ENCODE data around the gene TYSND1. TPM values are rescaled to one million over a fixed set of nuclear protein-coding genes. Genes with fewer than 3 reads are reported as not detected.

Gene TYSND1
- total RNA-seq, 1 experiment from 2014 or later = 13.6 TPM

DNA sequence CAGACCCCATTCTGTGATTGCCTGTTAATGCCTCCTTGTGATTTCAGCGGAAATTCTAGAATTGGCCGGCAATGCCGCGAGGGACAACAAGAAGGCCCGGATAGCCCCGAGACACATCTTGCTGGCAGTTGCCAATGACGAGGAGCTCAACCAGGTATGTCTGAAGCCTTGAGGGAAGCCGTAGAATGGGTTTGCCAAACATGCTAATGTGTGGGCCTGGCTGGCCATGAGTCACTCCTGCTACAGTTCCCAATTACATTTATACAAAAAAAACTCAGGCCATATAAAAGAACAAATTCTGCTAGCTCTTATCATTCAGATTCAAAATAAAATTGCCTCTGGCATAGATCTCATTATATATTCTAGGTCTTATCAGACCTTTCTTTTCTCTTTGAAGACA, 56.5 kb downstream of the TYSND1 start:
- ChIA-PET CTCF (interaction anchor here (1.3 kb wide), 1 partner anchor 26 kb away, joined by 3 read pairs; no protein-coding TSS in a partner anchor), RAD21 (ENCODE audit: low non-redundant PET in 1 of 2, low total read pairs in 2 of 2, uncharacterized antibody in 2 of 2, unreplicated experiment in 2 of 2) (no interaction called here), POLR2A (no interaction called here)
- Histone ChIP-seq H2AFZ (ENCODE audit: low read depth, low read length, poor library complexity, severe bottlenecking) (no peak overlapping the region), H3K4me3 (replicated peaks in 1 of 2; ENCODE audit: low read depth in 1 of 2, low read length in 2 of 2) (no peak overlapping the region), H3K9me3 (ENCODE audit: control insufficient read depth in 1 of 2, insufficient read depth in 1 of 2, low read depth in 1 of 2, low read length in 2 of 2) (no peaks in the 10 kb centered on the region), H3K27ac (ENCODE audit: low read depth, low read length) (no peak overlapping the region), H3K79me2 (ENCODE audit: insufficient read depth, low read length) (no peaks in the 10 kb centered on the region), H3K9ac (ENCODE audit: low read length) (no peak overlapping the region), H3K4me2 (ENCODE audit: low read length) (no peak overlapping the region), H3K9me2 (ENCODE audit: insufficient read depth) (no peaks in the 10 kb centered on the region), H3K4me1 (ENCODE audit: control insufficient read depth in 1 of 2, insufficient read depth in 2 of 2, low read length in 2 of 2) (no peaks in the 10 kb centered on the region), H3K36me3 (ENCODE audit: control insufficient read depth in 1 of 2, insufficient read depth in 2 of 2, low read length in 2 of 2) (peaks cover 7 to 18% of the 10 kb centered on the region in 2 experiments; a peak in 3 of 4 replicates), H4K20me1 (ENCODE audit: insufficient read depth) (no peaks in the 10 kb centered on the region), H3K27me3 (ENCODE audit: insufficient read depth, low read length) (no peaks in the 10 kb centered on the region)
- DNase-seq (ENCODE audit: low read depth, low spot score) (no peak), ATAC-seq (no peak)
- intact Hi-C loops (cut with micrococcal nuclease) = no loop called here
- no TSS peak for BruUV-seq (replicated peaks)
- TF ChIP-seq TCF7L2 (IDR thresholded peaks at IDR 0.05; ENCODE audit: borderline replicate concordance, extremely low read depth, insufficient read depth, insufficient read length) (no peak), JUND (IDR thresholded peaks at IDR 0.05) (no peak), SRF (IDR thresholded peaks at IDR 0.05; ENCODE audit: low read depth) (no peak), CBX3 (IDR thresholded peaks at IDR 0.05; ENCODE audit: low read depth) (no peak), EZH2 (IDR thresholded peaks at IDR 0.05) (no peak), POLR2A (IDR thresholded peaks at IDR 0.05; ENCODE audit: borderline replicate concordance, extremely low read depth, insufficient read depth, insufficient read length) (no peak), CTCF (IDR thresholded peaks at IDR 0.05 in 2 of 3, conservative IDR thresholded peaks at IDR 0.05 in 1 of 3; ENCODE audit: borderline replicate concordance in 1 of 3, insufficient read depth in 1 of 3, low read depth in 2 of 3, low read length in 2 of 3) (no peak)
- TF ChIP-seq, protein P1, sequence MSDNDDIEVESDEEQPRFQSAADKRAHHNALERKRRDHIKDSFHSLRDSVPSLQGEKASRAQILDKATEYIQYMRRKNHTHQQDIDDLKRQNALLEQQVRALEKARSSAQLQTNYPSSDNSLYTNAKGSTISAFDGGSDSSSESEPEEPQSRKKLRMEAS (IDR thresholded peaks at IDR 0.05) = no peak

DNA sequence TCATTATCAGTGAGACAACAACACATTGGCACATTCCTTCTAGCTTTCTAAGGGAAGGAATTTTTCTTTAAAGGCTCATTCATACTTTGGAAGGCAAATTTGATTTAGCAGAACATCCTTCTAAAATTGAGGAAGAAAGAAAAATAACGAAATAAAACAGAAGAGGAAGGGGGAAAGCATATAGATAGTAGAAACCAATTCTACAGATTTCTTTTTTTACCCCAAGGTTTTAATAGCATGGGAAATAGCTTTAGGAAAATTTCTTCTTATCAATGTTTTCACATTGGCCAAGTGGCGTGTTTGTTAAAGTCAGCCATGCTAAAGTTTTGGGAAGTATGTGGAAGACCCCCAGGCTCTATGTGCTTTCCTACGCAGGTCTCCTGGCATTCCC, 58.2 kb downstream of the TYSND1 start:
- RAD21 ChIA-PET (ENCODE audit: low non-redundant PET in 1 of 2, low total read pairs in 2 of 2, uncharacterized antibody in 2 of 2, unreplicated experiment in 2 of 2) = no interaction called here
- Histone ChIP-seq H3K4me3 (replicated peaks in 1 of 2; ENCODE audit: low read depth in 1 of 2, low read length in 2 of 2) (no peak overlapping the region), H3K9me3 (ENCODE audit: control insufficient read depth in 1 of 2, insufficient read depth in 1 of 2, low read depth in 1 of 2, low read length in 2 of 2) (no peaks in the 10 kb centered on the region), H3K27ac (ENCODE audit: low read depth, low read length) (no peak overlapping the region), H2AFZ (ENCODE audit: low read depth, low read length, poor library complexity, severe bottlenecking) (no peak overlapping the region), H3K4me2 (ENCODE audit: low read length) (no peak overlapping the region), H3K9me2 (ENCODE audit: insufficient read depth) (no peaks in the 10 kb centered on the region), H3K79me2 (ENCODE audit: insufficient read depth, low read length) (no peaks in the 10 kb centered on the region), H3K9ac (ENCODE audit: low read length) (no peak overlapping the region), H3K36me3 (ENCODE audit: control insufficient read depth in 1 of 2, insufficient read depth in 2 of 2, low read length in 2 of 2) (peaks cover 7 to 10% of the 10 kb centered on the region in 2 experiments; a peak in 3 of 4 replicates), H3K4me1 (ENCODE audit: control insufficient read depth in 1 of 2, insufficient read depth in 2 of 2, low read length in 2 of 2) (no peaks in the 10 kb centered on the region), H3K27me3 (ENCODE audit: insufficient read depth, low read length) (no peaks in the 10 kb centered on the region), H4K20me1 (ENCODE audit: insufficient read depth) (no peaks in the 10 kb centered on the region)
- DNase-seq (ENCODE audit: low read depth, low spot score) (no peak), ATAC-seq (no peak)
- no TSS peak for BruUV-seq (replicated peaks)
- POLR2A ChIA-PET = no interaction called here
- CTCF ChIA-PET = no interaction called here
- no peak for TF ChIP-seq CTCF (IDR thresholded peaks at IDR 0.05 in 2 of 3, conservative IDR thresholded peaks at IDR 0.05 in 1 of 3; ENCODE audit: borderline replicate concordance in 1 of 3, insufficient read depth in 1 of 3, low read depth in 2 of 3, low read length in 2 of 3)
- no peak for TF ChIP-seq FOSL1 (IDR thresholded peaks at IDR 0.05; ENCODE audit: low read depth)
- TF ChIP-seq EGR1 (IDR thresholded peaks at IDR 0.05; ENCODE audit: low read depth) = no peak
- no peak for TF ChIP-seq ZBTB33 (IDR thresholded peaks at IDR 0.05; ENCODE audit: extremely low read depth, insufficient replicate concordance, low read length)
- TF ChIP-seq CEBPB (IDR thresholded peaks at IDR 0.05; ENCODE audit: low read depth) = no peak
- no peak for TF ChIP-seq SRF (IDR thresholded peaks at IDR 0.05; ENCODE audit: low read depth)
- intact Hi-C loops (cut with micrococcal nuclease) = no loop called here

Measured in HCT116 (cell line).